ENCODE data around the gene OR1J4.
"Not testable (repeated sequence)": the region's sequence is repeated elsewhere in the genome, so short reads cannot be mapped to it uniquely, and the experiment has no call there.

OR1J4 gene

GRCh38 chr9:122518841-122519240 lies at the start of gene OR1J4:
OR1J4 (plus strand) TSS chr9:122519141; CDS start chr9:122519141, 0 bp downstream.
- DNase-seq: no peak

DNA sequence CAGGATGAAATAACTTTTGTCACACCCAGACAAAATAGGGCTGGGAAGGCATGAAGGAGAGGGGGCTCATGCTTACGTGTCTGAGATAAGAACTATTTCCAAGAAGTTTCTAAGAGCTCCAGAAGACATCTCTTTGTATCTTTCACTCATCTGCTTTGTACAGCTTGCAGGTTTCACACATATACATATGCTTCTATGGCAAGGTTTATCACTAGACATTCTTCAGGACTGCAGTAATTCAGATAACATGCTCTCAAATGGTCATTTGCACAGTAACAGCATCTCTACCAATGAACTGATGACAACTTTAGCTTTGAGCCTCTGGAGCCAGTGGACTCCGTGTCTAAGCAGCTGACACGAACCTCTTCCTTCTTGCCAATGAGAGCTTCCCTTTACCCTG lies 44.4 kb upstream of the OR1J4 start:
- no peak for DNase-seq

GRCh38 chr9:122475717-122476116 lies 43.2 kb upstream of the OR1J4 start:
- DNase-seq: no peak

- DNase-seq: no peak
These were observed 41.6 kb upstream of the OR1J4 start for GRCh38 chr9:122477346-122477745.

DNA sequence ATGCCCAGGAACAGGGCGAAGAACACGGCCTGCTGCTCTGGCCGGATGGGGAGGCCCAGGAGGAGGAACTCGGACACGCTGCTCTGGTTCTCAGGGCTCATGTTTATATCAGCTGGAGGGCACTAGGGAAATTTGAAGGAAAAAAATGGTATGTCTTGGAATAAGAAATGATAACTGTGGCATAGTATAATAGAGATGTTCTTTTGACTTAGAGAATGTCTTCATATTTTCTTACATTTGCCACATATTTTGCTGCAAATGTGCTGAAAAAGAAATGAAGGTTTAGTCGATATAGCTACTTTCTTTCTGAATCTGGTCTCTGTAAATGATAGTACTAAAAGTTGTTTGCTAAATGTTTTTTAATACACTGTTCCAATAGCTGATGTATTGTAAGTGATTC lies 41.1 kb upstream of the OR1J4 start, which contains the start of gene OR1J1:
Gene OR1J1 (minus strand): TSS at position 101 of the 400 bp plus-strand sequence. CDS start 0 bp downstream, at position 101.
- no peak for DNase-seq

DNA sequence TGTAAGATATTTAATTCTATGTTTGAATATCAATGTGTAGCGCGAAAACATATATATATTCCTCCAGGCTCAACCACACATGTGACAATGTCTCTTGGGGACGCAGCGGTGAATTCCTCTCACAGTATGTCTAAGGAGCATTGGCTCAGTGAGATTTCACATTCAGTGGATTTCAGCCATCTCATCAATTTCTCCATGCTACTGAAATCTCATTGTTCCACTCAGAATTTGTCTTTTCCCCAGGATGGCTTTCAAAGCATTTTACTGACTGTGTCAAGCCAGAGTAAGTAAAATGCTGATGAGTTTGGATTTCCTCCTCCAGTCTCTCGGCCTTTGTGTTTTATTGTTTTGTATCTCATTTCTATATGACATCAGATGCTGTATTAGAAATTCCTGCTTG lies 39.9 kb upstream of the OR1J4 start:
- no peak for DNase-seq

- peak; percentile 54 for DNase-seq
These were observed 20.1 kb upstream of the OR1J4 start for GRCh38 chr9:122498883-122499288.

- DNase-seq: no peak
These were observed 12.0 kb upstream of the OR1J4 start for GRCh38 chr9:122506964-122507363.

GRCh38 chr9:122510502-122510901 lies 8.4 kb upstream of the OR1J4 start, which contains the start of gene OR1J2:
OR1J2 (plus strand) TSS chr9:122510802; CDS start chr9:122510802, 0 bp downstream.
- no peak for DNase-seq

DNA sequence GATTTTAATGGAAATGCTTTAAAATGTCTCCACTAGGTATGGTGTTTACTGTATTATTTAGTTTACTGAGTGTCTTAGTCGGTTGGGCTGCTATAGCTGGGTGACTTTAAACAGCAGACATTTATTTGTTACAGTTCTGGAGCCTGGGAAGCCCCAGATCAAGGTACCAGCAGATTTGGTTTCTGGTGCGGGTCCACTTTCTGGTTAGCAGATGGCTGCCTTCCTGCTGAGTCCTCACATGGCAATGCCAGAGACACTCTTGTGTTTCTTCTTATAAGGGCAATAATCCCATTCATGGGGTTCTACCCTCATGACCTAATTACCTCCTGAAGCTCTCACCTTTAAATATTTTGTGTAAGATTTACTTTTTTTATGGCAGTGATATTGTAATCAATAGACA lies 715 bp upstream of the OR1J4 start:
- DNase-seq: no peak

DNA sequence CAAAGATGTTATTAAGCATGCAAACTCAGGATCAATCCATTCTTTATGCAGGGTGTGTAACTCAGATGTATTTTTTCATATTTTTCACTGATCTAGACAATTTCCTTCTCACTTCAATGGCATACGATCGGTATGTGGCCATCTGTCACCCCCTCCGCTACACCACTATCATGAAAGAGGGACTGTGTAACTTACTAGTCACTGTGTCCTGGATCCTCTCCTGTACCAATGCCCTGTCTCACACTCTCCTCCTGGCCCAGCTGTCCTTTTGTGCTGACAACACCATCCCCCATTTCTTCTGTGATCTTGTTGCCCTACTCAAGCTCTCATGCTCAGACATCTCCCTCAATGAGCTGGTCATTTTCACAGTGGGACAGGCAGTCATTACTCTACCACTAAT lies 435 bp downstream of the OR1J4 start:
- DNase-seq: no peak

DNA sequence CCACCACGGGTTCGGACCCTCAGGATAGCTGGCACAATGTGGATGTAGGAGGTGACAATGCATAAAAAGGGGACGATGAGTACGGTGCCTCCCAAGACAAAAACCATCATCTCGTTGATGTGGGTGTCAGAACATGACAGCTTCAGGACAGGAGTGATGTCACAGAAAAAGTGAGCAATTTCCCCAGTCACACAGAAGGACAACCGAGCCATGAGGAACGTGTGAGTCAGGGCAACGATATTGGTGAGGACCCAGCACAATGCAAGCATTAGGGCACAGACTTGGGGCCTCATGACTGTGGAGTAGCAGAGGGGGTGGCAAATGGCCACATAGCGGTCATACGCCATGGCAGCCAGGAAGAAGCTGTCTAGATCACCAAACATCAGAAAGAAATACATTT lies 7.7 kb downstream of the OR1J4 start:
- no peak for DNase-seq

DNA sequence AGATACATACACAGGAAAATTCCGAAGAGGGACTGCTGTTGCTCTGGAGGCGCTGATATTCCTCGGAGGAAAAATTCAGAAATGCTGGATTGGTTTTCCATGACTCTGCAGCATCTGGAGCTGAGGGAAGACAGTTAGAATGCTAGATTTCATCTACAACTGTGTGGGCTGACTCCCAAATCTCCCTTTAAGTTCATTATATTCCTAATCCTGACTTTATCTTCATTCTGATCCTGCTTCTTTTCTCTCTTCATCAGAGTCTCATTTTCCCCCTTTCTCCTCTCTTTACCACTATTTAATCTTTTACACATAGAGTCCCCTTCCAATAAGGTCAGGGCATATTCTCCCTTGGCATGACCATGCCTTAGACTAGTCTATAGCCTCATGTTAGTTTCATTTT lies 8.3 kb downstream of the OR1J4 start, which contains the start of gene OR1N1:
Gene OR1N1 (minus strand): TSS at position 101 of the 400 bp plus-strand sequence. CDS start 0 bp downstream, at position 101.
- no peak for DNase-seq

- not testable (repeated sequence) for DNase-seq
These were observed 12.2 kb downstream of the OR1J4 start for GRCh38 chr9:122531157-122531556.

DNA sequence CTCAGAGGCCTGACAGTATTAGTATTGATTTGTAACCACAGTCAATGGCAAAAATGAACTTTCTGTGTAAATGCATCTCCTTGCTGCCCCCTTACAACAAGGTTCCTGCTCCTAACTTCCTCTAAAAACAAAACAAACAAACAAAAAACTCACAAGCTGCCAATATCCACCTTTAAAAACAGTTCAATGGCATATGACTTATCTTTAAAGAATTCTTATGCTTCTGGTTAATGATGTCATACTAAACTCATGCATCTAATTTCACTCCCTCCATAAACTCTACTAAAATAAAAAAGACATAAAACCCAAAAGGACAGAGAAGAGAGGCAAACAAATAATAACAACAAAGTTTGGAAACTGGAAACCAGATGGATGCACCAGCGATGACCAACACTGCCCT lies 17.2 kb downstream of the OR1J4 start:
- no peak for DNase-seq

- DNase-seq: not testable (repeated sequence)
These were observed 18.1 kb downstream of the OR1J4 start for GRCh38 chr9:122537066-122537465.

- DNase-seq: no peak
These were observed 19.8 kb downstream of the OR1J4 start for GRCh38 chr9:122538757-122539156.

- DNase-seq: no peak
These were observed 27.3 kb downstream of the OR1J4 start for GRCh38 chr9:122546196-122546595.

GRCh38 chr9:122551371-122551770 lies 32.4 kb downstream of the OR1J4 start:
- no peak for DNase-seq

DNA sequence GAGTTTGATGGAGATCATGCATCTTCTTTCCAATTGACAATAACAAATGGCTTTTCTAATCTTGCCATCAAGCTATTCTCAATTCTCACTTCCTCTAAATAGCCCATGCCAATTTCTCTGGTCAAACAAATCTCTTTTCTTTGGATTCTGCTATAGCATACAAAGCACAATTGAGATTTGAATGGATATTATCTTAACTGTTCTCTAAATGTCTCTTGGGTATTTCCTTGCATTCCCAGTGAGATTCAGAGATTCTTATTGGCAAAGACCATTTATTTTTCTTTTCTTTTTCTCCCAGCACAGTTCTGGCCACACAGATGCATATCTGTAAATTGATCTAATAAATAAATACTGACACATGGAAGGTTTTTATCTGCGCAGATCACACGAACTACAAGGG lies 33.9 kb downstream of the OR1J4 start, which contains the start of gene OR1N2:
Gene OR1N2 (plus strand): TSS at position 301 of the 400 bp plus-strand sequence. CDS start 100 bp downstream, outside the sequence.
- DNase-seq: no peak

DNA sequence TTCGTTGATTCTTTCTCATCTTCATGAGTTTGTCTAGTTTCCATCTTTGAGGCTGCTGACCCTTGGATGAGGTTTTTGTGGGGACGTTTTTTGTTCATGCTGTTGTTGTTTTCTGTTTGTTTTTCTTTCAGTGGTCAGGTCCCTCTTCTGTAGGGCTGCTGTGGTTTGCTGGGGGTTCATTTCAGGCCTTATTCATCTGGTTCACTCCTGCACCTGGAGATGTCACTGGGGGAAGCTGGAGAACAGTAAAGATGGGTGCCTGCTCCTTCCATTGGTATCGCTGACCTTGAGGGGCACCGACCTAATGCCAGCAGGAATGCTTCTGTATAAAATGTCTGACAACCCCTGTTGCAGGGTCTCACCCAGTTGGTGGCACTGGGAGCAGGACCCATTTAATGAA lies 42.5 kb downstream of the OR1J4 start:
- DNase-seq: no peak

DNA sequence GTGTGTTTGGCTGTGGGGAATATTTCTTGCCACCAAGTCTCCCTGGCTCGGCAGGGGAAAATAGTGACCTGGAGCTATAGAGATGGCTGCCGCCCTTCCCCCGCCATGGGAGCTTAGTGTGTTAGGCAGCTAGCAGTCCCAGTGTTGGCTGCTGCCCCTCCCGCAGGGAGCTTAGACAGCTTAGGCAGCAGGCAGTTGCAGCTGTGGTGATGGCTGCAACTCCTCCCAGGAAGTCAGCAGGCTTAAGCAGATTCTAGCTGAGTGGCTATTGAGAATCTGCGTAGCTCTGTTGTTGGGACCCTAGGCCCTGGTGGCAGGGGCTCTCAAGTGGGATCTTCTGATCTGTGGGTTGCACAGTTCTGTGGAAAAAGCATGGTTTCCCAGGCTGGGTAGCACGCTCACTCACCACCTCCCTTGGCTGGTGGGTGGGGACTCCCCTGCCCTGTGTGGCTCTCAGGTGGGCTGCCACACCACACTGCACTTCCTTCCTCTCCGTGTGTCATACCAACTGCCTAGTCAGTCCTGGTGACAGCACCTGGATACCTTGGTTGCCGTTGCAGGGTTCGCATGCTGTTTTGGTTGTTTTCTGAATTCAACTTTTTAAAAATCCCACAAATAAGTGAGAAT lies 43.3 kb downstream of the OR1J4 start:
- no peak for DNase-seq

- DNase-seq: no peak
These were observed 49.0 kb downstream of the OR1J4 start for GRCh38 chr9:122567901-122568300.

Data from NCI-H2171 treated with DMSO at 0.1 percent for 48 hours (cell line).